Thyroid gland (tissue), 4 donors: ENCODE results near the gene GRM8.

Source experiments
- CTCF ChIP-seq, 6 experiments: fragments of 200-600 bp in 3 of 6; fragments of 450-650 bp in 3 of 6; sonication (generic) in 3 of 6; IDR thresholded peaks; one replicate each; pipeline ENCODE4 v1.5.1; 2016 to 2019; ENCODE audit warnings: antibody characterized with exemption in 6 of 6, mild to moderate bottlenecking in 2 of 6, inconsistent platforms in 1 of 6, moderate library complexity in 1 of 6
- POLR2A ChIP-seq, 2 donors: fragments of 450-650 bp; IDR thresholded peaks; one replicate each; pipeline ENCODE4 v1.6.1; 2017; ENCODE audit warnings: antibody characterized with exemption in 2 of 2, mild to moderate bottlenecking in 2 of 2, moderate library complexity in 1 of 2

GRCh38 chr7:127057918-127058317, 194.8 kb downstream of the GRM8 start:
- TF ChIP-seq CTCF (IDR thresholded peaks at IDR 0.05), result no peak
- no peak for TF ChIP-seq POLR2A (IDR thresholded peaks at IDR 0.05)
